Right renal cortex interstitium (tissue), 3 donors: ENCODE data around the gene IL31RA. TPM values are rescaled to one million over a fixed set of nuclear protein-coding genes. Genes with fewer than 3 reads are reported as not detected.

ENCODE experiments used
- DNase-seq, 3 donors: peaks; one replicate each; pipeline ENCODE4 v3.0.0-alpha.2; 2013; ENCODE audit warnings: low read depth in 3 of 3, low spot score in 2 of 3
- polyA plus RNA-seq, 3 donors: library from polyadenylated mRNA; unstranded; fragments of 120-200 nt; gene quantifications; one replicate each; pipeline ENCODE4 v1.2.1, GENCODE V29; 2013; ENCODE audit not compliant: insufficient read length in 3 of 3

Gene IL31RA
- polyA plus RNA-seq, 3 donors, result 0.11 to 0.14 (median 0.12) TPM

DNA sequence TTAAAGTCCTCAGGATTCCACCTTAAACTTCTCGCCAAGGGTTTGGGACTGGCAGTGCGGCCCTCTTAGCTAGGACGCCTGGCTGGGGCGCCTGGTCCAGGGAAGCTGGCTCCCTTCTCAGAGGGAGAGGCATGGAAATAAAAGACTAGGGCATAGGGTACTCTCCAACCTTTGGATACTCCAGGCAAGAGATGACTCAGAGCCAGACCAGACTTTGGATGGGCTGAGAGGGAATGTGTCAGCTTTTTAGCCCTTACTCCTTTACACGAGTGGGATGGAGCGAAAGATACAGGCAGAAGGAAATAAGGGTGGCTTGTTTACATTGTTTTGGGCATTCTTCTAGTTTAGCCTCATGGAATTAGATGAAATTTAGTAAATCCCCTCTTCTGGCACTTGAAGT is 48.2 kb downstream of the IL31RA start:
- no peak for DNase-seq

DNA sequence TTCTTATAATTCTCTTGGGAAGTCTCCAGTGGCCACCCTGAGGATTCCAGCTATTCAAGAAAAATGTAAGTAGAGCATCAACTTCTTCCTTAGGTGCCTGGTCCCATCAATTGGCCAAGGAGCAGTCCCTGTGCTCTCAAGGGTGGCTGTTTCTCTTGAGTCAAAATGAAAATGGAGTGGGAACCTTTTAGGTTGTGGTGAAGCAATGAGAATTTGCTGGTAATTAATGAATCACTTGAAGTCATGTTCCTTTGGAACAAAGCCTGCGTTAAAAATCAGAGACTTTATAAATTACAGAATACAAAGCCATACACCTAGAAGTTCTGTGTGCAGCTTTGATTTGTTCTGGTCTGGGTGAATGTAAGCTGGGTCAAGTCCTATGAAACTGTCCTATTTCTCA is 48.9 kb downstream of the IL31RA start:
- DNase-seq, result no peak

DNA sequence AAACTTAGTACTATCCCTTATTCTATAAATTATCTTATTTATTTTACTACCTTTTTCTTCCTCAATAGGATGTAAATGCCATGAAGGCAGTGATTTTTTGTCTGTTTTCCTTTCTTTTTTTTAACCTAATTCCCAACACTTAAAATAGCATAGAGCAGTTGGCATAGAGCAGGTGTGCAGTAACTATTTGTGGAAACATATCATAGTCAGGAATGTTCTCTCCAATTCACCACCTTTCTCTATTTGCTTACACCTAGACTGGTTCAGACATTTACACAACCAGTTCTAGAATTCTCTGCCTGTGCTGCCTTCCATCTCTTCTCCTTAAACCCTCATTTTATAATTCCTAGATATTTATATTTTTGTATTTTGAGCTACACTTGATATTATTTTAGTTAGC is 49.6 kb downstream of the IL31RA start:
- no peak for DNase-seq

DNA sequence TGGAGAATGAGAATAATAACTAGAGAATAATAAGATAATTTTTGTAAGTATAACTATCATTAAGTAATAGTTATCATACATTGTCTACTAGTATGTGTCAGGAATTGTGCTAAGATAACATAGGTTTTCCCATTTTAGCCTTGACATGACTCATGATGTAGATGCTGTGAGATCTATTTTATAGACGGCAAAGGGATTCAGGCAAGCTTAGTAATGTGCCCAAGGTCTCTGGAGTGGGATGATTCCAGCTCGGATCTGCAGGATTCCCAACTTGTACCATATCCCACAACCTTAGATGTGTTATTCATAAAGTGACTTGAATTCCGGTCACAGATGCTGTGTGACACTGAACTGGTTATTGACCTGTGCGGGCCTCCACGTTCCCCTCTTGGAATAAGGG is 51.5 kb downstream of the IL31RA start:
- DNase-seq, result no peak

DNA sequence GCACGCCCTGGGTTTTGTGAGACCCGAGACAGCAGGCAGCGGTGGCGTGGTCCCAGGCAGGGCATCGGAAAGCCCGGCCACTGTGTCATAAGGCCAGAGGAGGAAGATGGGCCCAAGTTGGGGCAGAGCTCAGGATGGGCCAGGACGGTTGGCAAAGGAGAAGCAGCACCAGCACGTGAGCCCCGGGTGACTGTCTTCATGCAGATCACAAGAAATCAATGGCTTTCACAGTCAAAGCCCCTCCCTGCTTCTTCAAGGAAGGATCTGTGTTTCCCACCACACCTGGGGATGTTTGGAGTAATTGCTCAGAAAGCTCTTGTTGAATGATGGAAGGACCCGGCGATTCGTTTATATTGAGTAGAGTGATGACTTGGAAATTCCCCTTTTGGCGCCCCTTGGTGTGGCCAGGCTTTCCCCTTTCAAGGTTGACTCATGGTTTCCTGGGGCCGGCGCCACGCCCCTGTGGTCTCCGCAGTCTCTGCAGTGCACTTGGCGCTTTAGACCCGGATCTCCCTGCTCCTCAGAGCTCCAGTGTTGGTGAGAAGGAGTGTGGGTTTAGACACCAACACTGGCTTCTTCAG is 52.1 kb downstream of the IL31RA start:
- no peak for DNase-seq

DNA sequence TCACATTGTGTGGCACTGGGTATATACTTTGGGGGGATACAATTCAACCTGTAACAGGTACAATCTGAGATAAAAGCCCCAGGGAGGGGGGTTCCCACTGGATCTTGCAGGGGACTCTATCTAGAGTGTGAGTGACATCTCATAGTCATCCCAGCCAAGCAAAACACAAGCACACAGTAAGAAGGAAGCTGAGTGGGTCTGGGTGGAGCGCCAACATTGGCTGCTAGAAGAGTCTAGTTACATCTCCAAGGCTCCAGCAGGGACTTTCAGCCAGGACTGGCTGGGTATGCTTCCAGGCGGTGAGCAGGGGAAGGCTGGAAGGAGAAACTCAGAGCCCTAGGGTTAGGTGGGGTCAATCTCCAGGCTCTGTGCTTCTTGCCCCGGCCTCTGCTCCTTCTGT is 53.0 kb downstream of the IL31RA start:
- DNase-seq, result no peak

DNA sequence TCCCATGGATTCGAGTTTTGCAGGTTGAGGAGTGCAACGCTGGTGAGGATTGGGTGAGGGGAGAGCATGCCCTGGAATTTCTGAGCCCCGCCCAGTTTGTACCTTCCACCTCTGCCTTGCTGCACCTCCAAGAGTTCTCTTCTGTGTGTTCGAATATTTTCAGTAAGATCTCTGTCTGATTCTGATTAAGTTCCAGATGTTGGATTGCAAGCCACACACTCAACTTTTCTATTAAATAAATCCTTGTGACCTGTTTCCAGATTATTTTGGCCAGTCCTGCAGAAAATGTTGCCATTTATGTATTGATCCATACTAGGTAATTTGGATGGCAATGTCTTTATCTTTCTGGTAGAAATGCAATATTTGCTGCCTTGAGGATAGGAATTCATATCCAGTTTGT is 54.1 kb downstream of the IL31RA start:
- no peak for DNase-seq

DNA sequence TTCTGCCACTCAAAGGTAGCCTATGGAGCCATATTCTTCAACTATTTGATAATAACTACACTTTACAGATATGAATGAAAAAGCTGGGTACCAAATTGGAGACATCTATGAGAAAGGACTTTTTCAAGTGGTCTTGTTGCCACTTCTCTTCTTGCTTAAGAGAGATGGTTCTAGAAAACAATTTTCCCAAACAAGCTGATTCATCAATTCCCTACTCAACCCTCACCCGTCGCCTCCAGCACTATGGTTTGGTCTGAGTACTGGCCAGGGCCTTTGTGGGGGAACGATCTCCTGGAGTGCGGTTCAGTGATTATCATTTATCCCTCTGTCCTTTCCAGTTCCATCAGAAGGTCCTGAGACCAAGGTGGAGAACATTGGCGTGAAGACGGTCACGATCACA is 56.8 kb downstream of the IL31RA start:
- no peak for DNase-seq

DNA sequence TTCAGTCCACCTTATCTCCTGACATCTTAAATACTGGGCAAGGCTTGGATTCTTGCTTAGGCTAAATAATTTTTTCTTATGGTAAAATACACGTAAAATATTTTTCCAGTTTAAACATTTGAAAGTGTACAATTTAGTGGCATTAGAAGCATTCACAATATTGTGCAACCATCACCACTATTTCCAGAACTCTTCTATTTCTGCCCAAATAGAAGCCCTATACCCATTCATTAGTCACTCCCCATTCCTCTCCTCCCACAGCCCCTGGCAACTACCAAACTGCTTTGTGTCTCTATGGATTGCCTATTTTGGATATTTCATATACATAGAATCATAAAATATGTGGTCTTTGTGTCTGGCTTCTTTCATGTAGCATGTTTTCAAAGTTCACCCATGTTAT is 57.6 kb downstream of the IL31RA start:
- no peak for DNase-seq

DNA sequence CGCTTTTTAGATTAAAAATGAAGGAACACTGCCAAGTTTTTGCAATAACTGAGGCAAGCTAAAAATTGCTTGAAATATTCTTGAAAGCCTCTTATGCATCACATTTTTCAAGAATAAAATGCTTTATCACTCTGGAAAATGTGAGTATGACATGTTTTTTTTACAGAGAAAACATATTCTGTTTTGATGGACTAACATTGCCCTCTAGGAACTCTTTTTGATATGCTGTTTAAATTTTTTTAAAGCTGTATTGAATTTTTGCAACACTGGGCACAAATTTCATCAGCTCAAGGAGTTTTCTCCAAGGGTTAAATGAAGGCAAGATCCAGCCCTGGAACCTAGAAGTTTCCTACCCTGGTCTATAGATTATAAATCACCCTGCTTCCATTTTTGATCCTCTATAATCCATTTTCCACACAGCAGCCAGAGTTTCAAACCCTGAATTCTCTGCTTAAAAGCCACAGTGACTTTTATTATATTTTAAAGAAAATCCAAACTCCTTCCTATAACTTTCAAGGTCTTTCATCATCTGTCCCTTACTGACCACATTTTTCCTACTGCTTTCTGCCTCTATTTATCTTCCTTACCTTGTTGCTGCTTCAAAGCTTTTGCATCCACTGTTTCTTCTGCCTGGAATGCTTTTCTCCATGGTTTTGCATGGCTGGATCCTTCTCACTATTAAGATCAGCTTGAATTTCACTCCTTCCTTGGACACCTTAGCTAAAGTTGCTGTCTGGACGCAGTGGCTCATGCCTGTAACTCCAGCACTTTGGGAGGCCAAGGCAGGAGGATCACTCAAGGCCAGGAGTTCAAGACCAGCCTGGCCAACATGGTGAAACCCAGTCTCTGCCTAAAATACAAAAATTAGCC is 60.9 kb downstream of the IL31RA start:
- no peak for DNase-seq

DNA sequence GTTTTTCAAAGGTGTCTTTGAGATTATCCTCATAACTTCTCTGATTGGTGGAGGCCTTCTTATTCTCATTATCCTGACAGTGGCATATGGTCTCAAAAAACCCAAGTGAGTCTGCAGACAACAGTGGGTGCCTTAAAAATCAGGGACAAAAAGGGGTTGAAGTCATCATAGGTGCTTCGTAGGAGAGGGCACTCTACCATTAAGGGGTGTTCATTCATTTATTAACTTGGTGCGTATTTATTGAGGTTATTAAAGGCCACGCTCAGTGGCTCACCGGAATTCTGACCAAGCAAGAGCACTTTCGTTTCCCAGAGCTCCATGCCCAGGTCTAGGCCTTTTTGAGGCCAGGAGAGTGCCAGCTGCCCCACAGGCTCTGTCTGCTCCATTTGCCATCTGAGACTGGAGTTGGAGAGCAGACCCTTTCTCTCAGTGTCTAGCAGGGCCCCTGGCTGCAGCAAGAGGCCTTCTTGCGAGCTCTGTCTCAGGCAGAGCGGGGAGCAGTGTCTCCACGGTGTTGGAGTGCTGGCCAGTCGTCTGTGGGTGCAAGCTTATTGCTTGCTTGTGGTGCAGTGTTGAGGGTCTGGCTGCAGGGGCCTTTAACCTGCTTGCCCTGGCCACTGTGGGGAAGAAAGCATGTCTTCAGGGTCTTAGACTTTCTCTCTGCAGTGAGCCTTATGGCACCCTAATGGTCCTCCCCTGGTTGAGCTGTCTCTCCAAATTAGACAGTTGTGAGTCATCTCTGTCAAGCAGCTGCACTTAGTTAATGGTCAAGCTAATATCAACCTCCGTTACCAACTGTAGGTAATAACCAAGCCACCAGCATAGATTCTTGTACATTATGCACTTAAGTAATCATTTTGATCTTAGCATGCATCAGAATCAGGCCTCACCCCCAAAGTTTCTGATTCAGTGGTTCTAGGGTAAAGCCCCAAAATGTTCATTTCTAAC is 62.6 kb downstream of the IL31RA start:
- no peak for DNase-seq

DNA sequence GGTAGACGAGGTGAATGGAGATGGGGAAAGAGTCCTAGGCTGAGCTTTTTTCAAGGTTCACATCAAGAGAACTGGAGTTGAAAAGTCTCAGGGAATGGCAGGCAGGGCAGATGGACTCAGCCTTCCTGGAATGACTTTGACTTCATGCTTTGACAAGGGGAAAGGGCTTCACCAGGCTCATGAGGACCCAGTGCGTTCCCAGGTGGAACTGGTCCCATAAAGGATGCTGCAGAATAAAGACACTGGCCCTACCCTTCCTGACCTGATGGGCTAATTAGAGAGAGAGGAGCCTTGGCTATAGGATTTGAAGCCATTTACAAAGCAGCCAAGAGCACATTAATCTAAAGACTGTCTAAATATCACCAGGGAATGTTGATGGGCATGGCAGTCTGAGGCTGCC is 63.8 kb downstream of the IL31RA start:
- no peak for DNase-seq

DNA sequence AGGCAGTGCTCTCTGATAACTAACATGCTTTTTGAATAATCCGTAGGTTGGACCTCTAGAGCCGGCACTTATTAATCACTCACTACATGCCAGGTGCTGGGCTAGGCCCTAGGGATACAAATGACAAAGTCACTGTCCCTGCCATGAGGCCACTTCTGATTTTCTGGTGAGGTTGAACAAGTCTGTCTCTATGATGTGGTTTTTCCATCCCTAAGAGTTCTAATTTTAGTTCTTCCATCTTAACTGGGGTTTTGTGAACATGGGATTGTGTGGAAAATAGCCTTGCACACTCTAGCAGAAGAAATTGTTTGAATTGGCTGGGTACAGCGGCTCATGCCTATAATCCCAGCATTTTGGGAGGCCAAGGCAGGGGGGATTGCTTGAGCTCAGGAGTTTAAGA is 64.6 kb downstream of the IL31RA start:
- DNase-seq, result no peak

DNA sequence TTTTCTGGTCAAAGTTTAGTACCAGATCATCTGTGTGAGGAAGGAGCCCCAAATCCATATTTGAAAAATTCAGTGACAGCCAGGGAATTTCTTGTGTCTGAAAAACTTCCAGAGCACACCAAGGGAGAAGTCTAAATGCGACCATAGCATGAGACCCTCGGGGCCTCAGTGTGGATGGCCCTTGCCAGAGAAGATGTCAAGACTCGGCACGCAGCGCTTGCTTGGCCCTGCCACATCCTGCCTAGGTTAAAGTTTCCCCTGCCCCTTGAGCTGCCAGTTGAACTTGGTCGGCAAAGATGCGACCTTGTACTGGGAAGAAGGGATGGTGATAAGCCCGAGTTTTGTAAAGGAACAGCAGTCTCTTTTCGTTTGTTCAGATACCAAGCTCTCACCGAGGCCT is 65.8 kb downstream of the IL31RA start:
- DNase-seq, result no peak

DNA sequence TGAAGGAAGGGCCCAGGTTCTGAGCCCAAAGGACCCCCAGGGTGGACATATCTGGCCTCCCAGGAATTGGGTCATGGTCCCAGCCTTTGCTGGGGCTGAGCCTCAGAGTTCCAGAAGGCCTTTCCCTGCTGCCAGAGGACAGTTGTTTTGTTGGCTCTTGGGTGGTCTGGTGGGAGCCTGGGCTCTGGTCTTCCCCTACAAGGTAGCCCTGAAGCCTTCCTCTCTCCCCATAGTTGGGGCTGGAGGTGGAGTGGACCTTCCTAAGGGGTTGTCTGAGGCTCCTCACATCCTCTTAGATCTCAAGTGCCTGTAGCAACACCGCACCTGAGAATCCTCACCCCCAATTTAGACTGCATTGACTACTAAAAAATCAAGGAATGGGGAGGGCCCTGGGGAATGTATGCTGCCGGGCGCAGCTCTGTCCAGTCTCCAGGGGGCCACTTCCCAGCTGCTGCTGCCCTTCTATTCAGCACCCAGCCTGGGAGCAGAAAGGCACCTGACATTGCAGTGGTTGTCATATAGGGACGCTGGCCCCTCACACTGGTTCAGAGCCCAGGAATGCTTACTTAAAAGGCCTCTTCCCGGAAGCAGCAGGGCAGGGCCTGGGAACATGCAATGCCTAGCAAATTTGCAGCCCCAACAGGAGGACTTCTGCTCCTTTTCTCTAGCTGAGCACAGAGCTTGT is 66.4 kb downstream of the IL31RA start:
- no peak for DNase-seq

DNA sequence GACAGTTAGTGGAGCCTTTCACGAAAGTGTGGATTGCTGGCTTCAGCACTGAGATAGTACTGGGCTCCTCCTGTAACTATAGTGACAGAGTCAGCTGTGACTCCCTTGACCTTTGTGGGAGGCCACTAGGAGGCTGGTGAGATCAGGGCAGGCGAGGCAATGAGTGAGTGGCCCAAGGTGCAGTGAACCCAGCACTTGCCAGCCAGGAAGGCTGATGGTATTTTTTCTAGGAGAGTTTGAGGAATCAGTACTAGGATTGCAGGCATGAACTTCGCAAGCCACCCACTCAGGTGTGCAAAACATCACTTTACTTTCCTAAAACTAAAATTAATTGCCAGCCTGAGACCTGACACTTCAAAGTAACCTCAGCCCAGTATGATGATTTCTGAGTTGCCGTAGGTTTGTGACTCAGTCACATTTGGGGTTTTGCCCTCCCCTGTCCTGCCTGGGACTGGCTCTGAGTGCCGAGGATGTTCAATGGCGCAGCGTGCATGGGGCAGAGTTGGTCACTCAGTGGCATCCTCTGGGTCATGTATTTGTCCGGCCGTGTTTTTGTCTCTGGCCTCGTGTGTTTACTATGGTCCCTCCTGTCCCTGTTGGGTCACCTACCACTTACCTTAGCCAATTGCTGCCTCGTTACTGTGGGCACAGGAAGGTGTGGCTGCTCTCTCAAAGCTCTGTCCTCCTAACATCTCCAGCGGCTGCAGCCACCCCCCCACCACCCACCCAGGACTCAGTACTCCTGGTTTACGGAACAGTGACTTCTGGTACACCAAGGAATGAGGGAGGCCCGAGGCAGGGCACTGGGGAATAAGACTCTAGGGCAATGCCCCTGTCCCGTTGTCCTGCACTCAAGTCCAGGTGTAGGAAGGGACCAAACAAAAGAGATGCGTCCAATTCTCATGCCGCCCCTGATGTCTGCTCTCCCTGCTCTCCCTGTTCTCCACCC is 67.2 kb downstream of the IL31RA start:
- DNase-seq, result no peak

DNA sequence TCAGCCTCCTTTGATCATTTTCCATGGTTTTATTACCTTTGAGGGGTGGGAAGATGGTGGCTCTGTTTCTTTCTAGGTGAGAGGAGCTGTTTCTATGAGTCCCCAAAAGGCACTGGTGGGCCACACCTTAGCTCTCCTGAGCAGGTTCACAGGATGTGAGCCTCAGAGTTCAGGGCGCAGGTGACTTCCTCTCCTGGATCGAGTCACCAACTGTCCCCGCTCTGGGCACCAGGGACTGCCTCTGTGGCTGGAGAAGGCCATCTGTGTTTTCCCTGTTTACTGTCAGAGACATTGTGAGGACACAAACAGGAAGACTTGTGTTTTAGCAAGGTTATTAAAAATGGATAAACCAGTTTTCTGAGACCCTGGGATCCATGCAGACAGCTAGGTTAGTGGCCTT is 68.5 kb downstream of the IL31RA start:
- no peak for DNase-seq

DNA sequence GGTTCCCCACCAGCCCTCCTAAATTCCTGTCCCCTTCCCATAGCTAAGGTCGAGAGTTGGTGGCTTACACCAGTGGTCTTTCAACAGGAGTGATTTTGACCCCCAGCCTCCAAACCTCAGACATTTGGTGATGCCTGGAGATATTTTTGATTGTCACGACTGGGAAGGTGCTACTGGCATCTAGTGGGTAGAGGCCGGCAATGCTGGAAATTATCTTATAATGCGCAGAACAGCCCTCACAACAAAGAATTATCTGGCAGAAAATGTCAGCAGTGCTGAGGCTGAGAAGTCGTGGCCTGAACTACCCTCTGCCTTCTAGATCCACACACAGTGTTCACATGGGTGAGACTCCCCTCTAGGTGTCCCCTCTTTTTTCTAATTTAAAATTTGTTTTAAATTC is 69.6 kb downstream of the IL31RA start:
- DNase-seq, result no peak

DNA sequence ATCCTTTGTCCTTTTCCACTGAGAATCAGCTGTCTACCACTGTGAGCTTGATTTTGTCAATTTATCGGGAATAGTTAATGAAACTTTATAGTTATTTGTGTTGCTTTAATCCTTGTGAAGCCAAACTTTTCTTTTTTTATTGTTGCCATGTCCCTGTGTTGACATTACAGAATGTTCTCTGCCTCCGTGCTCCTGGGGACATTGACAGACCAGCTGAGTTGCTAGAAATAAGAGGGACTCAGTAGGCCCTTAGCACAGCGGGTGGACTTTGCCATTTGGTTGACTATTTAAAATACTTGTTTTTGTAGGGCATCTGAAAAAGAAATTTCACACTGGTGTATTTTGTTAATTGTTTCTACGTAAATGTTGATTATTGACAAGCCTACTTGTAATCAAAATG is 70.5 kb downstream of the IL31RA start:
- no peak for DNase-seq
